Jurkat, Clone E6-1 (cell line): ENCODE measurements around the gene NAMPT.
A peak's percentile ranks its signal among the peaks of the same experiment; 100 is the strongest.
"Not testable (repeated sequence)": the region's sequence is repeated elsewhere in the genome, so short reads cannot be mapped to it uniquely, and the experiment has no call there.

ENCODE experiments used
- DNase-seq: peaks from one replicate; pipeline ENCODE4 v3.0.0-alpha.2; 2011; ENCODE audit warnings: low read depth, low spot score
- H3K4me3 ChIP-seq: 2 replicates; pipeline ENCODE4 v1.5.1; 2011; ENCODE audit warnings: mild to moderate bottlenecking, low read length, control low read depth, moderate library complexity

Gene NAMPT

GRCh38 chr7:106306256-106306655 lies 21.5 kb upstream of the NAMPT start:
- no peak for DNase-seq
- no peak overlapping the region for H3K4me3 ChIP-seq

DNA sequence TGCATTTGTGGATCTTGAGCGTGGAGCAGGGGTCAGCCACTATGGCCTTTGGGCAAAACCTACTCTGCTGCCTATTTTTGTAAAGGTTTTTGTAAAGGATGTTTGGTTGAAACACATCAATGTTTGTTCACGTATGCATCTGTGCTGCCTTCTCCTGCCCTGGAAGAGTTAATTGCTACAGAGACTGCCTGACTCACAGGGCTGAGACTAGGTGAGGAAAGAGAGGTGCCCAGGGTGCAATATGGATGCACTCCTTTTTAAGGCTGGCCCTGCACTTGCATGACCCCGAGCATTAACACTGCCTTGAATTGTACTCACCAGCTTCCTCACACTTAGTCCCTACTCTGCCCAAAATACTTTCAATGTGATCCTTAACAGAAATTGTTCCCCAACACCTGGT lies 20.9 kb upstream of the NAMPT start:
- DNase-seq = no peak
- no peak overlapping the region for H3K4me3 ChIP-seq

- no peak for DNase-seq
- no peak overlapping the region for H3K4me3 ChIP-seq
Observed at GRCh38 chr7:106304568-106304967, 19.8 kb upstream of the NAMPT start.

- DNase-seq, H3K4me3 ChIP-seq: not testable (repeated sequence)
Observed at GRCh38 chr7:106298631-106299030, 13.8 kb upstream of the NAMPT start.

DNA sequence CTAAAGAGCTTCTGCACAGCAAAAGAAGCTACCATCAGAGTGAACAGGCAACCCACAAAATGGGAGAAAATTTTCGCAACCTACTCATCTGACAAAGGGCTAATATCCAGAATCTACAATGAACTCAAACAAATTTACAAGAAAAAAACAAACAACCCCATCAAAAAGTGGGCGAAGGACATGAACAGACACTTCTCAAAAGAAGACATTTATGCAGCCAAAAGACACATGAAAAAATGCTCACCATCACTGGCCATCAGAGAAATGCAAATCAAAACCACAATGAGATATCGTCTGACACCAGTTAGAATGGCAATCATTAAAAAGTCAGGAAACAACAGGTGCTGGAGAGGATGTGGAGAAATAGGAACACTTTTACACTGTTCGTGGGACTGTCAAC lies 13.4 kb upstream of the NAMPT start:
- H3K4me3 ChIP-seq, DNase-seq: not testable (repeated sequence)

DNA sequence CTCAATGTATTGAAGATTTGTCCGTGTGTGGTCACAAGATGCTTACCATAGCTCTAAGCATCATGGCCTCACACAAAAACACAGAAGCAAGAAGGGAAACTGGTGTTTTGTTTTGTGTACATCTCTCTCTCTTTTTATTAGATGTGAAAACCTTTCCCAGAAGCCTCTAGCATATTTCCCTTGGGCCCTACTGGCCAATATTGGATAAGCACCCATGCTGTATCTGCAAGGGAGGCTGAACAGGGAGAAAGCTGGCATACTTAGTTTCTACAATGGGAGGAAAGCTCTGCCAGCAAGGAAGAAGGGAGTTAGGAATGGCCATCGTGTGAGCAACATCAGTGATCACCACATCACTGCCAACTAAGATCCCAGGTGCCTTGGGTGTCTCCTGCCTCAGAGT lies 9.6 kb upstream of the NAMPT start:
- DNase-seq = no peak
- H3K4me3 ChIP-seq = no peak overlapping the region

GRCh38 chr7:106291247-106291646 lies 6.5 kb upstream of the NAMPT start:
- no peak for DNase-seq

GRCh38 chr7:106290319-106290718 lies 5.5 kb upstream of the NAMPT start:
- no peak overlapping the region for H3K4me3 ChIP-seq
- no peak for DNase-seq

More at GRCh38 chr7:106291247-106291646, 6.5 kb upstream of the NAMPT start:
- H3K4me3 ChIP-seq = no peak overlapping the region

- DNase-seq = no peak
- H3K4me3 ChIP-seq = no peak overlapping the region
Observed at GRCh38 chr7:106289848-106290247, 5.1 kb upstream of the NAMPT start.

DNA sequence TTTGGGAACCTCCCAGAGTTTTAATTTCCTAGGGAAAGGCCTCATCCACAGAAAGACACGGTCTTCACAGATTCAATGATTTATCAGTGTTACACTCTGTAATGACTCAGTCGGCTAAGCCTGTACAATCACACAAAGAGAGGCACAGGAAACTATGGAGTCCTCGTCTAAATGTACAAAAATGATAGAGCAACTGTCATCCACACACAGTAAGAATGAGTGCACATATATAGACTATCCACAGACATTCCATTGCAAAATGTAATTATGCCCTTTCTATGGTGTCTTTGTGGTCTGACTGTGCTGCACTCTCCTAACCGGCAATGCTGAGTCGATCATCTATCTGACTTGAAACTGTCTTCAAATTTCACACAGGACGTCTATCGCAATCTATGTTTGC lies 3.5 kb upstream of the NAMPT start:
- no peak for DNase-seq
- no peak overlapping the region for H3K4me3 ChIP-seq

- DNase-seq = no peak
- no peak overlapping the region for H3K4me3 ChIP-seq
Observed at GRCh38 chr7:106287786-106288185, 3.0 kb upstream of the NAMPT start.

GRCh38 chr7:106285855-106286492 lies 1.2 kb upstream of the NAMPT start:
- peak overlapping the region; percentile 83 for H3K4me3 ChIP-seq
- no peak for DNase-seq

DNA sequence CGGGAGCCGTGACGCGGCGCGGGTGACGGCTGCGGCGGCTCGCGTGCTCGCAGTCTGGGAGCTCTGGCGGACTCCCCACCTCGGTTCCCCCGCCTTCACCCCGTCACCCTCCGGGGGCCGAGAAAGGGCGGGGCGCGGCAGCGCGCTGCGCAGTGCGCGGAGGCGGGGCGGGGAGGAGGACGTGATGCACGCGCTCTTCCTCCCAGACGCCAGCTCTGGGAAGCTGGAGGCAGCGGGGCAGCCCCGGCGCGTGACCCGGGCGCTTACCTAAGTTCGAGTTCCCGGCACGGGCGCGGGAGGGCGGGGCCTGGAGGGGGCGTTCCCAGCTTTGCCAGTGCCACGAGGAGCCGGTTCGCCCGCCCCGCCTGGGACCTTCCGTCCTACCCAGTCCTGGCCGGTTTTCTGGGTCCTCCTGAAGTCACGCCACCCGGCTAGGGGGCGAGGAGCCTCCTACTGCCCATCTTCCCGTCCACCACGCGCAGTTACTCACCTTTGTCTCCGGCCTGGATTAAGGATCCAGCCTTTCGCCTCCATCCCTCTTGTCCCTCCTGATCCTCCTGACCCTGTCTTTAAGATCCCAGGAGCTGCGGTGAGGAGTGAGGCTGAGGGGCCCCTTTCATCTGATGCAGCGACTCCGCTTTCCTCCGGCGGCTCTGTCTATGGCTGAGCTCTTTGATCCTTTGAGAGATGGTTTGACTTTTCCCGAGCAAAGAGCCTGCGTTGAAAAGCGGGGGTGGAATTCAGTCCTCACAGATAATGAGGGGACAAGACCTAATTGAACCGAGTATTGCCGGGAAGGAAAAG lies 470 bp upstream of the NAMPT start:
- peak; percentile 94 for DNase-seq
- peak overlapping the region; percentile 83 for H3K4me3 ChIP-seq

DNA sequence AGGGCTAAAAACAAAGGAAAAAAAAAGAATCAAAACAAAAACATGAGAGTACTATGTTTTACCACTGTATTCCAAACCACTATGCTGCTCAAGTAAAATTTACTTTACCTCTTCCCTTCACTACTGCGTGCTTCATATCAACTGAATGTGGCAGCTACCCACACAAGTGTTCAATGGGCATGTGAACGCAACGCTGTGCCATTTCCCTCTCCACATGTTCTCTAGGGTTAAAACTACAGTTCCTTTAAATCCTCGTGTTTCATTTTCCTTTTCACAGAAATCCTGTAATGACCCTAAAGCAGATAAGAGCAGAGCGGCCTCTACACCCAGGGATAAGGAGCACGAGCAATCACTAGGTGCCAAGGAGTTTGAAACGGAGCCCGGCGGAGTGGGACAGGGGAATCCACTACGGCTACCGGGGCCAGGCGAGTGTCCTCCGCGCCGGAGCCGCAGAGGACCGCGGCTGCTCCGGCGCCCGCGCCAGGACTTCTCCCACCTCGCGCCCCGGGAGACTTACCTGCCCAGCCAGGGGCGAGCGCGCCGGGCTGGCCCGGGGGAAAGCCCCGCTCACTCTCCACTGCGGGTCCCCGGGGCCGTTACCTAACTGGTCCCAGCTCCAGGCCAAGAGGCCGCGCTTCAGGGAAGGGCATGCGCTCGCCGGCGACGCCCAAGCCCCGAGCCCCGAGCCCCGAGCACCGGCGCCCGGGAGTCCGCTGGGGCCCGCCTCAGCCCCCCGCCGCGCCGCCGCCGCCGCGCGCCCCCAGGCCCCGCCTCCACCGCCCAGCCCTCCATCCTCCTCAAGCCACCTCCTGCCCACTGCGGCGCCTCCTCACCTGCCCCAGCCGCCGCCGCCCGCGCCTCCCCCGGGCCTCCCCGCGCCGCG lies 711 bp downstream of the NAMPT start:
- H3K4me3 ChIP-seq = peak overlapping the region; percentile 83
- peak; percentile 34 for DNase-seq

GRCh38 chr7:106283501-106283830 lies 1.3 kb downstream of the NAMPT start:
- H3K4me3 ChIP-seq = peak overlapping the region; percentile 83
- DNase-seq = no peak

DNA sequence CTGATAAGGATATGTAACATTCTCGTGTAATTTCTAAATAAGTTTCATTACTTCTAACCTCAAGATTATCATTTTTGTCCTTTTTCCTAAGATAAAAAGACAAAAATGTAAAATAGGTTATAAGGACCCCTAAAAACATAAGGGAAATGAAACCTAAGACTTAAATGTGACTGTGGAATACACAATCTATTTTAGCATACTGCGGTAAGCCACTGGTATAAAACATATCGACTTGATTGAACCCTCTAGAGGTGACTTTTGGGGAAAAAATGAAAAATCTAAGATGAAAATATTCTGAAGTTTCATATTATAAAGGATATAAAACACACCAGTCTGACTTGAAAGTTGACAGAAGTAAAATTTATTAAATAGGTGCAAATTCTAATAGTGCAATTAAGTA lies 1.9 kb downstream of the NAMPT start:
- DNase-seq = no peak

GRCh38 chr7:106282390-106282789 lies 2.4 kb downstream of the NAMPT start:
- no peak overlapping the region for H3K4me3 ChIP-seq

More for the DNA sequence above, 1.9 kb downstream of the NAMPT start:
- H3K4me3 ChIP-seq = no peak overlapping the region

GRCh38 chr7:106281585-106282318 lies 3.0 kb downstream of the NAMPT start:
- DNase-seq = no peak
- H3K4me3 ChIP-seq = no peak overlapping the region

More at GRCh38 chr7:106282390-106282789, 2.4 kb downstream of the NAMPT start:
- no peak for DNase-seq

GRCh38 chr7:106281127-106281526 lies 3.7 kb downstream of the NAMPT start:
- H3K4me3 ChIP-seq = no peak overlapping the region
- DNase-seq = no peak
